Mucosa of stomach (tissue), 1 donor: Measurements from ENCODE around the gene GRHL3.
"Not testable (repeated sequence)": the region's sequence is repeated elsewhere in the genome, so short reads cannot be mapped to it uniquely, and the experiment has no call there.

ENCODE experiments used
- H3K27me3 ChIP-seq: one replicate; pipeline ENCODE4 v1.7.0; 2013; ENCODE audit warnings: mild to moderate bottlenecking, low read length; ENCODE audit not compliant: control insufficient read depth, insufficient read depth
- H3K36me3 ChIP-seq: one replicate; pipeline ENCODE4 v1.7.0; 2013; ENCODE audit warnings: low read length; ENCODE audit not compliant: control insufficient read depth, insufficient read depth
- H3K4me1 ChIP-seq: one replicate; pipeline ENCODE4 v1.7.0; 2013; ENCODE audit warnings: mild to moderate bottlenecking, low read length; ENCODE audit not compliant: control insufficient read depth, insufficient read depth
- H3K4me3 ChIP-seq: one replicate; pipeline ENCODE4 v1.7.0; 2013; ENCODE audit warnings: low read length
- H3K9ac ChIP-seq: one replicate; pipeline ENCODE4 v1.7.0; 2013; ENCODE audit warnings: mild to moderate bottlenecking, low read length, moderate library complexity
- H3K9me3 ChIP-seq: one replicate; pipeline ENCODE4 v1.7.0; 2013; ENCODE audit warnings: mild to moderate bottlenecking, low read length, moderate library complexity; ENCODE audit not compliant: control insufficient read depth
- donor health status: Pancreatic carcinoma.

The GRHL3 gene

DNA sequence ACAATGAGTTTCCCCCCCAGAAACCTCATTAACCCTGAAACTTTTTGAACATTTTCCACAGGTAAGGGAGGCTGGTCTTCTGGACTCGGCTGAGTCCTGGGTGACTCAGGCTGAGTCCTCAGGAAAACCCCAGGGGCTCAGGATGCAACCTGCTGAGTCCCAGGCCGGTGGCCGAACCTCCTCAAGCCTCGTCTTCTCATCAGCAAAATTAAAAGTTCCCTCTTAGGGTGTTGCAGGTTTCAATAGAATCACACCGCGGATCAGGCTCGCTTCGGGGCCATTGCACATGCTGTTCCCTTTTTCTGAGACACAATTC lies 35.0 kb upstream of the GRHL3 start:
- no peaks in the 10 kb centered on the region for H3K9me3 ChIP-seq
- H3K4me1 ChIP-seq: peaks cover 10% of the 10 kb centered on the region

DNA sequence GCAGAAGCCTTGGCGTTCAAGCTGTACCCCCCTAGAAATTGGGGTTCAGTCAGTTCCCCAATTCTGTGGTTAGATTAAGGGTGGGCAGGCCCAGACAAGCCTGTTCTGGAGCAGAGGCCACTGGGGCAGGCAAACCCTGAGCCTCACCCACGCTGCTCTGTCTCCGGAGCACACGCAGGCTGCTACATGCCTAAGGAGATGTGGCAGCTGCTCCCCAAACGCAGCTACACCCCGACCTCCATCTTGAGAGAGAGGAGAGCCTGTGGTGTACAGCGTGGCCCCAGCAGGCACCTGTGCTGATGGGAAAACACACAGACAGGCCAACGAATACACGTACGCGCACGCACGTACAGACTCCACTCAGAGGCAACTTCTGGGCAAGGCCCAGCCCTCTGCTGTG lies 33.9 kb upstream of the GRHL3 start:
- Histone ChIP-seq H3K27me3 (no peaks in the 10 kb centered on the region), H3K9ac (no peak overlapping the region), H3K4me1 (peaks cover 10% of the 10 kb centered on the region), H3K36me3 (no peaks in the 10 kb centered on the region), H3K9me3 (no peaks in the 10 kb centered on the region), H3K4me3 (no peak overlapping the region)

More for the DNA sequence above, 35.0 kb upstream of the GRHL3 start:
- Histone ChIP-seq H3K4me3 (no peak overlapping the region), H3K9ac (no peak overlapping the region), H3K36me3 (no peaks in the 10 kb centered on the region), H3K27me3 (no peaks in the 10 kb centered on the region)

DNA sequence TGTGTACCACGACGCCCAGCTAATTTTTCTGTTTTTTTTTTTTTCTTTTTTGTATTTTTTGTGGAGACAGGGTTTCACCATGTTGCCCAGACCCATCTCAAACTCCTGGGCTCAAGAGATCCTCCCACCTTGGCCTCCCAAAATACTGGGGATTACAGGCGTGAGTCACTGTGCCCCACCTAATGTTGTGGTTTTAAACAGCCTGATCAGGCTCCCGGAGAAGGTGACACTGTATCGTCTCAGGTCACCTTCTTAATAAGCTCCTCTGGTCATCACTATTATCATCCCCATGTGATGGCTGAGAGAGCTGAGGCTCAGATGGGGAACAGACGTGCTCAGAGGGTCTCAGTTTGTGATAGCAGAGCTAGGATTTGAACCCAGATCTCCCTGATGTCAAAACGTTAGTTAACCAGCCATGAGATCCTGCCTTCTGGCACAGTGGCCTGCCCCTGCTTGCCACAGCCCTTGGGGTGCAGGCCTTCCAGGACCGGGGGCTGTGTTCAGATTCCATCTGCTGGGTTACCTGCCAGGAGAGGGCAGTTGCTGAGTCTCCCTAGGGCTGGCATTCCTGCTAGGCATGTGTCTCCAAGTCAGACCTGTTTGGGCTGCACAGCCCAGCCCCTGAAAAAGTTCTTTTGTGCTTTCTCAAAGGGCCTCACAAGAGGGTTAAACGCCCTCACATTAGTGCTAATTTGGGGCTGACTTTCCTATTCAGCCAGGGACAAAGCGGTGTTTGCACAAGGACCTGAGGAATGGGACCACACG lies 32.7 kb upstream of the GRHL3 start:
- no peak overlapping the region for H3K9ac ChIP-seq
- H3K4me3 ChIP-seq: no peak overlapping the region
- no peaks in the 10 kb centered on the region for H3K36me3 ChIP-seq
- peaks cover 10% of the 10 kb centered on the region for H3K4me1 ChIP-seq
- H3K9me3 ChIP-seq: no peaks in the 10 kb centered on the region
- no peaks in the 10 kb centered on the region for H3K27me3 ChIP-seq

DNA sequence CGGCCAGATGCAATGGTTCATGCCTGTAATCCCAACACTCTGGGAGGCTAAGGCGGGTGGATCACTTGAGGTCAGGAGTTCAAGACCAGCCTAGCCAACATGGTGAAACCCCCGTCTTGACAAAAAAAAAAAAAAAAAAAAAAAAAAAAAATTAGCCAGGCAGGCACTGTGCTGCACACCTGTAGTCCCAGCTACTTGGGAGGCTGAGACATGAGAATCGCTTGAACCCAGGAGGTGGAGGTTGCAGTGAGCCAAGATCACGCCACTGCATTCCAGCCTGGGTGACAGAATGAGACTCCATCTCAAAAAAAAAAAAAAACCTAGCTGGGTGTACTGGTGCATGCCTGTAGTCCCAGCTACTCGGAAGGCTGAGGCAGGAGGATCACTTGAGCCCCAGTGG lies 31.4 kb upstream of the GRHL3 start:
- H3K27me3 ChIP-seq, H3K9ac ChIP-seq, H3K4me3 ChIP-seq, H3K36me3 ChIP-seq, H3K9me3 ChIP-seq: not testable (repeated sequence)
- H3K4me1 ChIP-seq: peaks cover 10% of the 10 kb centered on the region

DNA sequence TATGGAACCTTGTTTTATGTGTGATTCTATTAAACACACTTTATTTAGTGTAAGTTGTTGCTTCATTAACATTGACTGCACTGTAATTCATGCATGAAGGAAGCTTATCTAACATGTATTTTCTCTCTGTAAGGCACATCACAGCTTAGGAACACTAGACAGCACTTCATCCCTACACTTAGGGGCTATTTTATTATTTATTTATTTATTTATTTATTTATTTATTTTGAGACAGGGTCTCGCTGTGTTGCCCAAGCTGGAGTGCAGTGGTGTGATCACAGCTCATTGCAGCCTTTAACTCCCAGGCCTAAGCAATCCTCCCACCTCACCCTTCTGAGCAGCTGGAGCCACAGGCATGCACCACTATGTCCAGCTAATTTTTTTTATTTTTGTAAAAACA lies 30.7 kb upstream of the GRHL3 start:
- no peaks in the 10 kb centered on the region for H3K9me3 ChIP-seq
- no peak overlapping the region for H3K4me3 ChIP-seq
- H3K36me3 ChIP-seq: no peaks in the 10 kb centered on the region
- no peaks in the 10 kb centered on the region for H3K27me3 ChIP-seq
- H3K4me1 ChIP-seq: peaks cover 8% of the 10 kb centered on the region
- no peak overlapping the region for H3K9ac ChIP-seq

DNA sequence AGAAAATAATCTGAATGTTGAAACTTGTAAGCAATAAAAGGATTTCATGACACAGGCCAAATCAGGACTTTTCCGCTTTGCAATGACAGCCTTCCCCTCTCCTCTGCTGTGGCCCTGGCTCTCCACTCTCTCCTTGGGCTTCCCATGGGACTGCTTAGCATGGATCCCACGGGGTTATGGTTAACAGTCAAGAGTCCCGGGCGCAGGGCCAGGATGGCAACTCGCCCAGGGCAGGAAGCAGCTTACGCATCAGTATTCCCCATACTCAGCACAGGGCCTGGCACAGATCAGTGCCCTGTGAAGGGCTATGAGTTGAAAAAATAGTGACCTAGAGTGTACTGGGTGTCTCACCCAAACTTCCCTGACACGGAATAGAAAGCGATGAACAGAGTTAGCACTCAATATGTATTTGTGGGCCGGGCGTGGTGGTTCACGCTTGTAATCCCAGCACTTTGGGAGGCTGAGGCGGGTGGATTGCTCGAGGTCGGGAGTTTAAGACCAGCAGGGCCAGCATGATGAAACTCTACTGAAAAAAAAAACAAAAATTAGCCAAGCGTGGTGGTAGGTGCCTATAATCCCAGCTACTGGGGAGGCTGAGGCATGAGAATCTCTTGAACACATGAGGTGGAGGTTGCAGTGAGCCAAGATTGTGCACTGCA lies 29.1 kb upstream of the GRHL3 start:
- Histone ChIP-seq H3K4me1 (peaks cover 5% of the 10 kb centered on the region), H3K9ac (no peak overlapping the region), H3K36me3 (no peaks in the 10 kb centered on the region), H3K27me3 (no peaks in the 10 kb centered on the region), H3K9me3 (no peaks in the 10 kb centered on the region), H3K4me3 (no peak overlapping the region)

DNA sequence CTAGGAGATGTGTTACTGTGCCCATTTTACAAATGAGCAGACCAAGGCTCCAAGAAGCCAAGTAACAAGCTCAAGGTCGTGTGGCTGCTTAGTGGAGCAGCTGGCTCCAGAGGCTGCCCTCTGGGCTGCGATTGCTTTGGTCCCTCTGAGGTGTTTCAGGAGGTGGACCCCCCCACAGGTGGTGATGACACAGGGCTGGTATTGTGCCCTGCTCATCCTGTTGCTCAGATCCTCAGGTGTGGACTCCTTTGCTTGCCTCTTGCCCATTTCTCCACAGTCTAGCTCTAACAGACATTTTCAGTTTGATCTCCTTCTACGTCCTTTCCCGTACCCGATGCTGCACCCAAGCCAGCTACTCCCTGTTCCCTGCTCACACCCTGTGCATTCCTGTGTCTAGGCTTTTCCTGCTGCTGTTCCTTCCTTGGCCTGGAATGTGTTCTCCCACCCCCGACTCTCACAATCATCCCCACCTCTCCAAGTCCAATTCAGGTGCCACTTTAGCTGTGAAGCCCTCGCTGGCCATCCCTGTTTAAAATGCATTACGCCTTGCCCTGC lies 28.1 kb upstream of the GRHL3 start:
- Histone ChIP-seq H3K4me3 (no peak overlapping the region), H3K27me3 (no peaks in the 10 kb centered on the region), H3K9me3 (no peaks in the 10 kb centered on the region), H3K9ac (no peak overlapping the region), H3K36me3 (no peaks in the 10 kb centered on the region), H3K4me1 (peaks cover 12% of the 10 kb centered on the region)

DNA sequence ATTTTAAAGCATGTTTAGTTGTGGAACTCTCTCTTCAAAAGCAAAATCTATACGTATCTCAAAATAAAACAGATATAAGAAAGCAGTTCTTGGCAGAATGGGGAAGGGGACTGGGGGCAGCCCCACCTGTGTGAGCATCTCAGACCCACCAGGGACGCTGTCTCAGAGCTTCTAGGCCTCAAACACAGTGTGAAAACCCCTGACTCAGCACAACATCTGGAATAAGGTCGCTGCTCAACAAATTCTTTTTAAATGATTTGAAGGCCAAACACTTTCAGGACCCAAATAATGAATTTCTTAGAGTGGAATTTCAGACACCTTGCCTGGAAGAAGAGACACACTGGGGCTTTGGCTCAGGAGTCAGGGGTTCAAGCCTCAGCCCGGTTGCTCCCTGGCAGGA lies 27.1 kb upstream of the GRHL3 start:
- no peak overlapping the region for H3K4me3 ChIP-seq
- H3K36me3 ChIP-seq: no peaks in the 10 kb centered on the region
- no peaks in the 10 kb centered on the region for H3K9me3 ChIP-seq
- H3K4me1 ChIP-seq: peaks cover 12% of the 10 kb centered on the region
- no peak overlapping the region for H3K9ac ChIP-seq
- H3K27me3 ChIP-seq: no peaks in the 10 kb centered on the region

DNA sequence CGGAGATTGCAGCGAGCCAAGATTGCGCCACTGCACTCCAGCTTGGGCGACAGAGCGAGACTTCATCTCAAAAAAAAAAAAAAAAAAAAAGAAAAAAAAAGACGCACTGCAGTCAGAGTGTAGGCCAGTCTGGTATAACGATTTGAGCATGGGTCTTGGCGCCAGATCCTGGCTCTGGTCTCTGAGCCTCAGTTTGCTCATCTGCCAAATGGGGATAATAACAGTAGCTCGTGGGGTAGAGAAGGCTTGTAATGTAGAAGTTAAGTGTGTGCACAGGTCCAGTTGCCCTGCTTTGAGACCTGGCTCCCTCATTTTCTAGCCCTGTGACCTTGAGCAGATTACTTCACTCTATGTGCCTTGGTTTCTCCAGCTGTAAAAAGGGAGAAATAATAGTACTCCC lies 26.3 kb upstream of the GRHL3 start:
- Histone ChIP-seq H3K27me3 (no peaks in the 10 kb centered on the region), H3K9me3 (no peaks in the 10 kb centered on the region), H3K36me3 (no peaks in the 10 kb centered on the region), H3K4me1 (peaks cover 12% of the 10 kb centered on the region), H3K9ac (no peak overlapping the region), H3K4me3 (no peak overlapping the region)

DNA sequence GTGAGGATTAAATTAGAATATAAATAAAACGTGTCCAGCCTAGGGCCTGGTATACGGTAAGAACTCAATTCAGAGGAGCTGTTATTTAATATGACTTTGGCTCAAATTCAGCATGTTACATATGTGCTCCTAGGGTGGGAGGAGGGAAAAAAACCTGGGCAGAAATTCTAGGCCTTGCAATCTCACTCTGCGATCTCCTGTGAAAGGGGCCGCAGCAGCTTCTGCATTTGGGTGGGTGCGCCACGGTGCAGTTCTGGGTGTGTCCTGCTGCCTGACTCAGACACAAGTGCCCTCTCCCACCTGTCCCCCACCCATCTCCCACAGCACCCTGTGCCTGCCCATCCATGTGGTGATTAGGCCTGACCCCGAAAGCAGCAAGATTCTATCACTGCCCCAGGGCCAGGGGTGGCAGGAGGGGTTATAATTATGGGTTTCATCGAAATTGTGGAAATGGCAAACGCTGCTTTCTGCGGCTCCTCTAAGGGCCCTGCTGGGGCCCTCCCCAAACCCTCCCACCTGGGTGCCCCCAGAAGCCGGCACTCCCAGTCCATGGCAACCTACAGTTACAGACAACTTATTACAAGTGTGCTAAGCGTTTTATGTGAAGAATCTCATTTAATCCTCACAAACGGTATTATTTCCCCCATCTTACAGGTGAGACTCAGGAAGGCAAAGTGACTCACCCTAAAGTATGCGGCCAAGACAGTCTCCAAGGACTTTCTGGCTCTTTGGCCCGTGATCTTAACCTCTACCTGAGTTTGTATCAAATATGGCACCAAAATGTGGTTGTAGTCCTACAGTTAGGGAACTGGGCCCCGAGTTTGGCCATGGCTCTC lies 25.5 kb upstream of the GRHL3 start:
- H3K27me3 ChIP-seq: no peaks in the 10 kb centered on the region
- H3K4me3 ChIP-seq: no peak overlapping the region
- no peaks in the 10 kb centered on the region for H3K36me3 ChIP-seq
- H3K9me3 ChIP-seq: no peaks in the 10 kb centered on the region
- peaks cover 12% of the 10 kb centered on the region for H3K4me1 ChIP-seq
- no peak overlapping the region for H3K9ac ChIP-seq

DNA sequence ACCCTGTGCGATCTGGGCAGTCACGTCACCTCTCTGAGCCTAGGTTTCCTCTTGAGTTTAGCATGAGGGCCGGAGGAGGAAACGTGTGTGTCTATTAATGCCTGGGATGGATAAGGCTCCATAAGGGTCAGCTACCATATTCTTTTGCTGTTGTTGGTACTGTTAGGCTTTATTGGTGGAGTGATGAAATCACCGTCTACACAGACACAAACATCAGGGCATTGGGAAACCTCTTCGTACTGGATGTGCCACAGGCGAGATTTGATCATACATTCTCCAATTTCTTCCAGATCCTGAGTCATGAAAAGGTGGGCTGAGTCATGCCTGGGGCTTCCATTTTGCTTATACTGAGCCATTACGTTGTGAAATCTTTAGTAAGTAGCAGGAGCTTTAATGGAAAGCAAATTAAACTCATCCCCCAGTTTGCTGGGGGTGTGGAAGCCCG lies 24.9 kb upstream of the GRHL3 start:
- Histone ChIP-seq H3K4me1 (peaks cover 12% of the 10 kb centered on the region), H3K9ac (no peak overlapping the region), H3K9me3 (no peaks in the 10 kb centered on the region), H3K27me3 (no peaks in the 10 kb centered on the region), H3K36me3 (no peaks in the 10 kb centered on the region), H3K4me3 (no peak overlapping the region)
